Medulla oblongata (tissue), 1 donor: ENCODE results near the gene TMEM37.
"Not testable (repeated sequence)": the region's sequence is repeated elsewhere in the genome, so short reads cannot be mapped to it uniquely, and the experiment has no call there.

Experiments used
- DNase-seq: peaks from one replicate; pipeline ENCODE4 v3.0.0-alpha.2; 2015; ENCODE audit errors: extremely low spot score

Gene TMEM37

GRCh38 chr2:119431155-119431975 lies at the start of gene TMEM37:
Gene TMEM37, plus strand, starts transcription at chr2:119431854. Its CDS starts 50 bp downstream, at chr2:119431904.
- peak; percentile 26 for DNase-seq

GRCh38 chr2:119383410-119384140 lies 48.1 kb upstream of the TMEM37 start:
- DNase-seq = no peak

GRCh38 chr2:119384971-119385370 lies 46.7 kb upstream of the TMEM37 start:
- no peak for DNase-seq

GRCh38 chr2:119385466-119385865 lies 46.2 kb upstream of the TMEM37 start:
- no peak for DNase-seq

GRCh38 chr2:119387381-119388129 lies 44.1 kb upstream of the TMEM37 start:
- peak; percentile 86 for DNase-seq

- DNase-seq = no peak
Measured at GRCh38 chr2:119389615-119390306, 41.9 kb upstream of the TMEM37 start.

- DNase-seq = no peak
Measured at GRCh38 chr2:119393971-119394748, 37.5 kb upstream of the TMEM37 start.

- no peak for DNase-seq
Measured at GRCh38 chr2:119397196-119397595, 34.5 kb upstream of the TMEM37 start.

- no peak for DNase-seq
Measured at GRCh38 chr2:119402106-119402505, 29.5 kb upstream of the TMEM37 start.

GRCh38 chr2:119402645-119403560 lies 28.8 kb upstream of the TMEM37 start:
- no peak for DNase-seq

GRCh38 chr2:119403618-119404017 lies 28.0 kb upstream of the TMEM37 start:
- DNase-seq = not testable (repeated sequence)

GRCh38 chr2:119405151-119405550 lies 26.5 kb upstream of the TMEM37 start:
- DNase-seq = no peak

GRCh38 chr2:119407430-119408220 lies 24.0 kb upstream of the TMEM37 start:
- peak; percentile 84 for DNase-seq

- DNase-seq = no peak
Measured at GRCh38 chr2:119408221-119408619, 23.4 kb upstream of the TMEM37 start.

- DNase-seq = no peak
Measured at GRCh38 chr2:119409506-119409905, 22.1 kb upstream of the TMEM37 start.

- DNase-seq = no peak
Measured at GRCh38 chr2:119414894-119415293, 16.8 kb upstream of the TMEM37 start.

GRCh38 chr2:119415630-119416029 lies 16.0 kb upstream of the TMEM37 start:
- DNase-seq = no peak

- no peak for DNase-seq
Measured at GRCh38 chr2:119416299-119416923, 15.2 kb upstream of the TMEM37 start.
